ENCODE data around the gene PAXX.

Gene PAXX

DNA sequence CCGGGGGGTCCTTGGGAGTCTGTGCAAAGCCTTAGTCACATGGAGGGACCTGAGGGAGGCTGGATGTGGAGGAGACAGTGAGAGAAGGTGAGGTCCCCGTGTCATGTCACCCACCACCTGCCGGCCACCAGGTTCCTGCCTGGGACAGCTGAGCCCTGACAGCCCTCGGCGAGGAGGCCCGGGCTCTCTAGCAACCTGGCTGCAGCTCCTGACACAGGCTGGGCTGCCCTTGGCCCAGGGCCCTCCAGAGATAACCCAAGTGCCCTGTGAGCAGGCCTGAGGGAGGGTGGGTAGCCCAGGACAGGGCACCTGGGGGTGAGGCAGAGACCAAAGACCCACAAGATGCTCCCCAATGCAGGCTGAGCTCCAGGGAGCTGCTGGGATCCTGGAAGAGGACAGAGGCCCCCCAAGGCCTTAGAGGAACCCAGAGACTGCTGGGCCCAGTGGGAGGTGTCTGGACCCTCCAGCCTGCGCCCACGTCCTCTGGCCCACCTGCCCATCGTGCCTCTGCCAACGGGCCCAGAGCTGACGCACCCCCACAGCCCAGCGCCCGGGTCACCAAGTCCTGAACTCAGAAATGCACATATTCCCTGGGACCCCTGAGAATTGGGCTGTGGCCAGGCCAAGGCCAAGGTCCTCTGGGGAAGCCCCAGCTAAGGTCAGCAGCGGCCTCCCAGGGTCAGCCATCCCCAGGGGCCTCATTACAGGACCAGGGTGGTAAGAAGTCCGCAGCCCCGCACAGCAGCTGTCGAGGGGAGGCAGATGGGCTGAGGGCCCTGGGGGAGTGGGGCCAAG is 23.7 kb upstream of the PAXX start:
- DNase-seq: no peak

DNA sequence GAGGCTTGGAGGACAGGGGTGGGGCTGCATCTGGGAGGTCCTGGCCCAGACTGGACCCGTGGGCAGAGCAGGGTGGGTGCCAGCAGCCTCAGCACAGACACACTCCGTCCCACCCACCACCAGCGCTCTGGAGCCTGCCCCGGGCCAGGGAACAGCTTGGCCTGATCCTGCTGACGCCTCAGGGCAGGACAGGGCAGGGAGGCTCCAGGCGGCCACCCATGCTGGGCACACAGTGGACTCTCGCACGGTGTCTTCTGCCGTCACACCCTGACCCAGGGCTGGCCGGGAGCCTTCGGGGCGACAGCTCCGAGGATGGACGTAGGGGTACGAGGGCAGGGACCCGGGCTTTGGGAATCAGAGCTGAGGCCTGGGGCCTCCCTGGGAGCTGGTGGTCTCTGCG is 23.1 kb upstream of the PAXX start:
- no peak for DNase-seq

DNA sequence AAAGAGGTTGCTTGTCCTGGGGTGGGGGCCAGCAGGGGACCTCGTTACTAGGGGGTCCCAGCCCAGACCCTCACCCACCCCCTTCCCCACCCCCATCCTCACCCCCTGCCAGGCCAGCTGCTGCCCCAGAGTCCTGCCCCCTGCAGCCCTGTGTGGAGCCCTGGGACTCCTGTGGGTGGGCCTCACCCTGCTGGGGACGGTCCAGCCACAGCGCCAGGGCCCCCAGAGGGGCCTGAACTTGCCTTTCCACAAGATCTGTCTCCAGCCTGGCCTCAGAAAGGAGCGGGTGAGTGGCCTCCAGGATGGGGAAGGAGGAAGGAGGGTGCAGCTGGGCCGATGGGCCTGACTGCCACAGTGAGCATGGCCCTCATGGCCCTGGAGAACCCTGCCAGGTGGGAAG is 22.4 kb upstream of the PAXX start:
- no peak for DNase-seq

DNA sequence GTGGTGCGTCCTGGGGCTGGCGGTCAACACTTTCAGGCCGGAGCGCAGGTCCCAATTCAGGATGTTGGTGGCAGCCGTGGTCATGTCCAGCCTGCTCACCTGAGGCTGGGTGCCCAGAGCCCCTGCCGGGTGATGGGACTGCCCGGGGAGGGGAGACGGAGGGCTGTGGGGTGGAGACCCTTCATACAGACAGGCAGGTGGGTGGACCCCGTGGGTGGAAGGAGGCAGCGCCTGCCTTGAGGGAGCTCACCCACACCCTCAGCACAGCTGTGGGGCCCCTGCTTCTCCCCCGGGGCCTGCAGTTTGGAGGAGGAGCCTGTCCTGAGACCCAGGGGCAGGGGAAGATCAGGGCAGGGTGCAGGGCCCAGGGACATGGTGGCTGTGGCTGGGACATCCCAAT is 21.9 kb upstream of the PAXX start:
- DNase-seq: no peak

DNA sequence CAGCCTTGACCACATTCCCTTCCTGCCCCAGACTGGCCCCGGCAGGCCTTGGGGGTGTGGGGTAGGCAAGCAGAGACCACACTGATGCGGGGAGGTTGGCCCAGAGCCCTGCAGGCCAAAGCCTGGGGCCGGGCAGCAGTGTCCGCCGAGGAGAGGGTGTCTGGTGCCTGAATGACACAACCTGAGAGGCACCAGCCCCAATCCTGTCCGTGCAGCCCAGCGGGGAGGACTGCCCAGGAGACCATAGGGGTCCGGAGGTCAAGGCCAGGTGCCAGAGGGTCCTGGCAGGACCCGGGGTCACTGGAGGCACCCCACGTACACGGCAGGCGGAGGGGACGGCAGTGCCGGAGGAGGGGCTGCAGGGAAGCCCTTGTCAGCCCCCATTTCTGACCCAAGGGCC is 20.5 kb upstream of the PAXX start:
- DNase-seq: no peak

DNA sequence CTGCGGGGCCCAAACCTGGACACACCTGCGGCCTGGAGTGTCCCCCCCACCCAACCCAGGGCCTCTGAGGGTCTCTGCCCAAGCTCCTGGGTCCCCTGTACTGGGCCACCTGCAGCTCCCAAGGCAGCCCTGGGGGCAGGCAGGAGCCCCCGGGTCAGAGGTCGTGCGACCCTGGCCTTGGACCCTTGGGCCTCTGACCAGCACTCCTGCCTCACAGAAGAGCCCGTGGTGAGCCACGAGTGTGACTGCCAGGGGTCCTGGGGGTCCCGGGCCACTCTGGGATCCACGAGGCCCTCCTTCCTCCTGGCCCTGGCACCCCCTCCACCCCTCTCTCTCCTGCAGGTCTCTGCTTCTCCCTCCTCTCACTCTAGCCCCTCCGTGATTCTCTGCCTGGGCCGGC is 19.9 kb upstream of the PAXX start:
- DNase-seq: no peak

DNA sequence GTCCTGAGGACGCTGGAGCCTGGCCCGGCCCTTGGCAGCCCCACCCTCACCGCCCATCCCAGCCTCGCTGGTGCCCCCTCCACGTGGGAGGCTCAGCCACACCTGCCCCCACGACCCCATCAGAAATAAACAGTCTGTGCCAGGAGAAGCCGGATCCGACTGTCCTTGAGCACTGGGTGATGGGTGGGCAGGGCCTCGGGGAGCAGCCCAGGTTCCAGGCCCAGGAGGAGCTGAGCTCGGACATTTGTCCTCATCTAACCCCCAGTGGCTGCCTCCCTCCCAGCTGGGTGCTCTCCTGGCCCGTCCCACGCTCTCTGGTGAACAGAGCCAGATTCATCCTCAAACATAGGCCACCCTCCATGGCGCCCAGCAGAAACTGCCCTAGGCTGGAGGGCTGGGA is 19.5 kb upstream of the PAXX start:
- no peak for DNase-seq

DNA sequence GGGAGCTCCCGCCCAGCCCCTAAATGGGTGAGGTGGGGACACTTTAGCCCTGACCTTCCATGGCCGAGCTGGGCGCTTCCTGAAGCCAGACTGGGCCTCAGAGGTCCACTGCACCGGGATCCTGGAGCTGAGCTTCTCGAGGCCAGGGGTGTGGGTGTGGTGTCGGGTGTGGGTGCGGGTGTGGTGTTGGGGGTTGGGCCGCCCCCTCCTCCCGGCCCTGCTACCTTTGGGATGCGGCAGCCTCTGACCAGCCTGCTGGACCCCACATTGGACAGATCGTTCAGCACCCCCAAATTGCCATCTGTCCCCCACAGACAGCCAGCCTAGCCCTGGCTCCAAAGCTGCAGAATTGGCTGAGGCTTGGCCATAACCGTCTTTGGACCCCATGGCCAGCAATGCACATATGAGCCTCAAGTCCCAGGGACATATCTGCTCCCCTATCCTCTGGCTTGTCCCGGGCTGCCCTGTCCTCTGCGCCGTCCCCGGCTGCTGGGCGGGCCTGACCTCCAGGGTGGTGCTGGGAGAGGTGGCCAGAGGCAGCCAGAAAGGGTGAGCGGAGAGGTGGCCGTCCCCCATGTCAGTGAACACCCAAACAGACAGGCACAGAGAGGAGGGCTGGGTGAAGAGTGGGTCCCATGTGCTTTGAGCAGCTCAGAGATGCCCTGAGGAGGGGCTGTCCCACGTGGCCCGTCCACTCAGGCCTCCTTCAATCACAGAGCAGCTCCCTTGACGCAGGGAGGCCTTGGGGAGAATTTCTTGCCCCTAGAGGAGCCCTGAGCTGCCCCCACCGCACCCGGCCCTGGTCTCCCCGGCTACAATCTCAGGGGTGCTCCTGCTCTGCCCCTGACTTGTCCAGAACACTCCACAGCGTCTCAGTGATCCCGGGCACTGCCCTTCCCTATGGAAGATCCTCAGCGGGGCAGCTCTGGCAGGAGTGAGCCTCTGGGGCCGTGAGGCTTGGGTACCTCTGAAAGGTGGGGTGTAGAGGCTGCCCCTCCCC is 18.3 kb upstream of the PAXX start:
- no peak for DNase-seq

DNA sequence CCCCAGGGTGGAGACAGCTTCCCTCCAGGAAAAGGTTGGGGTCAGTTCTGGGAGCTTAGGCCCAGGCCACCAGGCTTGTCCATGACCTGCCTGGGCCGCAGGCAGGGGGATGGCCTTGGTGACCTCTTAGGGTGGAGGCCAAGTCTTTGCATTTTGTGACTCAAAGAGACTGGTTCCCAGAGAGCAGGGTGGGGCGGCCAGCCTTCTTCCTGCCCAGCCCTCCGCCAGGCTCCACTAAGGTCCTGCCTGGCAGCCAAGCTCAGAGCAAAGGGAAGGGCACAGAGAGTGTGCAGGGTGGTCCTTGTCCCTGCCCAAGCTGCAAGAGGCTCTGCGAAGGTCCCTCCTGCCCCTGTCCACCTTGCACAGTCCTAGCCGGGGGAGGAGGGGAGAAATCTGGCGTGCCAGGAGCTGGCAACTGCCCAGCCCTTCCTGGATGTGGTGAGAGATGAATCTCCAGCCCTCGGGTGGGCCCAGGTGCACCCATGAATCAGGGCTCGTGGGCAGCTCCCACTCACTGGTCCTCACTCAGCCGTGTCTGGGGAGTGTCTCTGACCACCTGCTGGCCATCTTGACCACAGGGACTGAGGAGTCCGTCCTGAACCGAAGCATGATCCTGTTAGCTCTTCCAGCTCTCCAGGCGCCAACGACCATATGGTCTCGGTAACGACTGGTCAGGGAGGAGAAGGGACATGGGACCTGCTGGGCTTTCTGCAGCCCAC is 17.2 kb upstream of the PAXX start:
- DNase-seq: no peak

DNA sequence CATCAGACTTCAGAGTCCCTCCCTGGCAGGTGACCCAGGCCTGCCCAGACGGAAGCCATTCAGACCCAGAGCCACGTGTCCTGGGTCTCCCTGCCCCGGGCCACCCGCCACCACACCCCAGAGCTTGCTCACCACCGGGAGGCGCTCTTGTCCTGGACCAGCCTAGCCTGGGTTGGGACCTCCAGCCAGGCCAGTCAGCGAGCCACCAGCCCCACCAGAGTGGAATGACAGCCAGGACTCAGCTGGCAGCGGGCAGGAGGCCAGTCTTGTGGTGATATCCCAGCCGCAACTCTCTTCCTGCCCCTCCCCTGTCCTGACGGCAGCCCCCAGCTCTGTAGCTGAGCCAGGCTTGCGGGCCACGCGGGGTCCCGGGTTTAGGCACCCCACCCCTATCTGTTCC is 16.6 kb upstream of the PAXX start:
- no peak for DNase-seq

DNA sequence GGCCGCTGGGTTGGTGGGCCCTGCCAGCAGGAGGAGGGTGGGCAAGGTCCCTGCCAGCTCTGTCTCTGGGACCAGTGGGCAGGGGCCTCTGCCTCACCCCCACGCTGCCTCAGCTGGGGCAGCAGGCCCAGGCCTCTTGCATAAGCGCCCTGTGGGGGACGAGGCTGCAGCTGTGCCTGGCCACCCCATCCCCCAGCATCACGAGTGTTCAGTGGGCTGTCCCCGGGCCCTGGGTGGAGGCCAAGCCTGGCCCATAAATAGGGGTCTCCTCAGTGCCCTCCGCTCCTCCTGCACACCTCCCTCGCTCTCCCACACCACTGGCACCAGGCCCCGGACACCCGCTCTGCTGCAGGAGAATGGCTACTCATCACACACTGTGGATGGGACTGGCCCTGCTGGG is 15.0 kb upstream of the PAXX start, which contains the start of gene PTGDS:
Gene PTGDS (plus strand): TSS at position 282 of the 400 bp plus-strand sequence. CDS start 75 bp downstream, at position 357.
- DNase-seq: no peak

DNA sequence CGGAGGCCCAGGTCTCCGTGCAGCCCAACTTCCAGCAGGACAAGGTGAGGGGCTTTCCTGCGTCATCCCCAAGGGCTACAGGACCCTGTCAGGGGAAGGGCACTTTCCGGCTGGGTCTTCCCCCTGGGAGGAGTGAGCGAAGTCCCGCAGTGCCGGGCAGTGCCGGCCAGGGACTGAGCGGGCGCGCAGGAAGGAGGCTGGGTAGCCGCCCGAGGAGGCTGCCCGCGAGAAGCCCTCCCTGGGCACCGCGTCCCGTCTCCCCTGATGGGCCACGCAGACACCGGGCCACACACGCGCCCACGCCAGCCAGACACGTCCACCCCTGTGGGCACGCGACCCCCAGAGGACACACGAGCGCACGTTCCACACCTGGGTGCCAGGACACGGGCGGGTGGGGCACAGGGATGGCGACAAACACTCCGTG is 14.6 kb upstream of the PAXX start:
- DNase-seq: no peak

DNA sequence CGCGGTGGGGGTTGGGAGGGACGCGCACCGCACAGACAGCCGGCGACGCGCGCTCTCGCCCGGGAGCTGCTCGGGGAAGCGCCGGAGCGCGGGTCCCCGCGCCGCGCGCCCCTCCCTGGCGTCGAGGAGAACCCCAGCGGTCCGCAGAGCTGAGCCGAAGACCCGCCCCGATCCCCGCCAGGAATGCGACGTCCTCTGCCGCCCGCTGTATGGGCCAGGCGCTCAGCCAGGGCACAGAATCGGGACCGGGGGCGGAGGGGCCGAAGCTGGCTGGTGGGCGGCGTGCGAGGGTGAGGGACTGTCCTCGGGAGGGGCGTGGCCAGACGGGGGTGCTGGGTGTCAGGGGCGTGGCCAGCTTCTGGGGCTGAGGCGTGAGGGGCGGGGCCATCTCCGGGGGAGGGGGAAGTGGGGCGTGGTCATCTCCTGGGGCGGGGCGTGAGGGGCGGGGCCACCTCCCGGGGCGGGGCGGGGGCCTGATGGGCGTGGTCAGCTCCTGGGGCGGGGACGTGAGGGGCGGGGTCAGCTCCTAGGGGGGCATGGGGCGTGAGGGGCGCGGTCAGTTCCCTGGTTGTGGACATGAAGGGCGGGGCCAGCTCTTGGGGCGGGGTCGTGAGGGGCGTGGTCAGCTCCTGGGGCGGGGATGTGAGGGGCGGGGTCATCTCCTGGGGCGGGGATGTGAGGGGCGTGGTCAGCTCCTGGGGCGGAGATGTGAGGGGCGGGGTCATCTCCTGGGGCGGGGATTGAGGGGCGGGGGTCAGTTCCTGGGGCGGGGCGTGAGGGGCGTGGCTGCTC is 14.0 kb upstream of the PAXX start:
- DNase-seq: no peak

DNA sequence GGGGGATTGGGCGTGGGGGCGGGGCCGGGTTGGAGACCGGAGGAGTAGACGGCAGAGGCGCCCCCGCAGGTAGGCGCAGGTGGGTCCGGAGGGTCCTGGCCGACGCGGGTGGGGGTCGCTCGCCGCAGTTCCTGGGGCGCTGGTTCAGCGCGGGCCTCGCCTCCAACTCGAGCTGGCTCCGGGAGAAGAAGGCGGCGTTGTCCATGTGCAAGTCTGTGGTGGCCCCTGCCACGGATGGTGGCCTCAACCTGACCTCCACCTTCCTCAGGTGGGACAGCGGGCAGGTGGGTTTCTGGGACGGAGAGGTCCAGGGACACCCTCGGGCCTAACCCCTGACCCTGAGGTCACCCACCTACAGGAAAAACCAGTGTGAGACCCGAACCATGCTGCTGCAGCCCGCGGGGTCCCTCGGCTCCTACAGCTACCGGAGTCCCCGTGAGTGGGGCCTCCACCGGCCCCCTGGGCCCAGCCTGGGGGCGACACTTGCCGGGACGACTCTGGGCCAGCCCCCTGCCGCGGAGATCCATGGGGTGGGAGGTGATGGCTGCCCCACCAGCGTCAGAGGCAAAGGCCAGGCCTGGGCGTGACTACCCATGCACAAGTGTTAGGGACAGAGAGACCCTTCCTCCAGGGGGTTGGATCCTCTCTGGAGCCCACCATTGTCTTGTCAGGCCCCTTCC is 13.2 kb upstream of the PAXX start:
- no peak for DNase-seq

DNA sequence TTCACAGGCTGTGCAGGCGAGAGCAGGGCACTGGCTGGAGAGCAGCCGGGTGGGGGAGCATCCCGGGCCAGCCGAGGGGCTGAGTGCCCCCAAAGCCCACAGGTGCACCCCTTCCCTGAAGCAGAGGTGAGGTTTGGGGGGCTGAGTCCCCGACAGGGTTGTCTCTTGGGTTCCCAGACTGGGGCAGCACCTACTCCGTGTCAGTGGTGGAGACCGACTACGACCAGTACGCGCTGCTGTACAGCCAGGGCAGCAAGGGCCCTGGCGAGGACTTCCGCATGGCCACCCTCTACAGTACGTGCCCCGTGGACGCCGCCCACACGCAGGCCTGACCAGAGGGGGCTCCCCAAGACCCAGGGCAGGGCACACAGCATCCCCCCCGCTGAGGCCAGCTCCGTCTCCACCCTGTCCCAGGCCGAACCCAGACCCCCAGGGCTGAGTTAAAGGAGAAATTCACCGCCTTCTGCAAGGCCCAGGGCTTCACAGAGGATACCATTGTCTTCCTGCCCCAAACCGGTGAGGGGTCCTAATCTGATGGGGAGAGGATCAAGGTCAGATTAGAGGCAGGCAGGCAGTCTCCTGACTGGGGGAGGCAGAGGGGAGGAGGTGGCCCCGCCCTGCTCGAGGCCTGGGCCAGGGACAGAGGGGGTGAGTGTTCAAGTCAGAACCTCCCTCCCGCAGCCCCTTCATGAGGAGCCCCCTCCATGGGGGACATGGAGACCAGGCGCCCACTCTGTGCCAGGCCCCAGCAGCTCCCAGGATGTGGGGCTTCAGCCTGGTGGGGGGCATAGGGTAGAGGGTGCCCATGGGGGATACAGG is 12.2 kb upstream of the PAXX start:
- DNase-seq: no peak

DNA sequence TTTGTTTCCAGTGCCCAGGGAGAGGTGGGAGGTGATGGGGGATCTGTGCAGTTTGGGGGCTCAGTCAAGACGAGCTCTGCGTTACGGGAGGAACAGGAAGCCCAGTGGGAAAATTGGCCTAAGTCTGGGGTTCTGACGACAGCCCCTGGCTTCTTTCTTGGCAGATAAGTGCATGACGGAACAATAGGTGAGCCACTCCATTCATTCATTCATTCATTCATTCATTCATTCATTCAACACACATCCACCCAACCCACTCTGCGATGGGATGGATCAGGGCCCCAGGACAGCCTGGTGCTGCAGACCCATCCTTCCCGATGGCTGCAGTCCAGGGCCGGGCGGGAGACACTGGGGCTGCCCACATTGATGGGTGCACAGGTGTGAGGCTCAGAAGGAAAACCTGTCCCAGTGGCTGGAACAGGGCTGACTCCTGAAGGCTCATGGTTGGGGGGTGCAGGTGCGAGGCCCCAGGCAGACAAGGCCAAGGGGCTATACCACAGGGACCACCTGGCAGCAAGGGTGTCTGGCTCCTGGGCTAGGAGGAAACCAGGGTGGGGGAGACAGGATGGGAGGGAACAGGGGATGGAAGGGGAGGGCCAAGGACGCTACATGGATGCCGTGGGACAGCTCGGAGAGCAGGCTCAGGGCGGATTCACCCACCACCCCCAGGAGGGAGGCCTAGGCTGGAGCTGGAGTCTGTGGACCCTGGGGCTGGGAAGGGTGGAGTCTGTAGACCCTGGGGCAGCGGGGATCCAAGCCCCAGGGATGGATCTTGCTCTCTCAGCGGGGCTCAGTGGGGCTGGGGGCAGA is 11.3 kb upstream of the PAXX start:
- no peak for DNase-seq

DNA sequence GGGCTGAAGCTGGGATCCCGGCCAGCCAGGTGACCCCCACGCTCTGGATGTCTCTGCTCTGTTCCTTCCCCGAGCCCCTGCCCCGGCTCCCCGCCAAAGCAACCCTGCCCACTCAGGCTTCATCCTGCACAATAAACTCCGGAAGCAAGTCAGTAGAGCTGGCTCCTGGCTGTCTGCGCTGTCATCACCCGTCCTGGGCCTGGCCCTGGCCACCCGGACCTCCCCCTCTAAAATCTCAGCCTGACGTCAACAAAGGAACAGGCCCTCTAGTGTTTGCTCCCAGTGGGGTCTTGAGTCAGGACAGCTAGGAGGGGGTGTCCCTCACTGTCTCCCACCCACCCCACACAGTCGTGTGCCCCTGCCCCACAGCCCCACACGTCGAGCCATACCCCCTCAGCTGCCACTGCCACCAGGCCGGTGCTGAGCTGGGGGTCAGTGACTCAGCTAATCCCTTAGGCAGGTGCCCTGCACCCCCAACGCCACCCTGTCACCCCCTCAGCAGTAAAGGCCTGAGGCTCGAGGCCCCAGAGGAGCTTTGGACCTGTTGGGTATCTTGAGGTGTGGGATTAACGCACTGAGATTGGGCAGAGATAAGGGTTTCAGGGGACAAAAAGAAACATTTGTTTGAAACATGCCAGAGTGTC is 10.5 kb upstream of the PAXX start:
- no peak for DNase-seq

DNA sequence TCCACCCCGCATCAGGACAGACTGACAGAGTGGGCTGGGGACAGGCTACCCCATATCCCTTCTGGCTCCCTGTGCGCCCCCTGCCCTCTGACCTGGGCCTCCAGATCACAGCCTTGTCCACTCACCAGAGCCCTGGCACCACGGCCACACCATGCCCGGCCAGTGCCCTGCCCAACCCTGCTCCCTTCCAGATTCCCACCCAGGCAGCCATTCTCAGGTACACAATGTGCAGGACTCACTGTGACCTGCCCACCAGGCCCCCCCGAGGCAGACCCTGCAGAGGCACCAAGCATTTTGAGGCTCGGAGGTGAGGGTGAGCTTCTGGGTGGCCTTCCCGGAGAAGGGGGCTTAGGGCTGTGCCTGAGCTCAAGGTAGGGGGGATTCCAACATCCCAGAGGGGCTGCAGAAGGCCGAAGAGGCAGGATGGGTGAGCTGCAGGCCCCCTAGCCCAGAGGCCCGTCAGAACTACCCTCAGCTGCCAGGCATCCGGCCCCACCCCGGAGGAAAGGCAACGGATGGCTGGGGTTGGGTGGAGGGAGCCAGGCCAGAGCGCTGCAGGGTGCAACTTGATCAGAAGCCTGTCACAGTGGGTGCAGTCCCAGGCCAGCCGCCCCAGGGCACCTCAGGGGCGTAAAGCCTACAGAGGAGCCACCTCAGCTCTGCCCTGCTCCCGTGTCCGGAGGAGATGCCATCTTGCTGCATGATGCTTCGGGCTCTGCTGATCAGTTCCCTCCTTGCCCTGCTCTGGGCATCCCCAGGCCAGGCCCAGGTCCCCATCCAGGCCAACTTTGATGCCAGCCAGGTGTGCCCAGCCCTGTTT is 9.8 kb upstream of the PAXX start, which contains the start of gene LCNL1:
Gene LCNL1 (plus strand): TSS at position 762 of the 820 bp plus-strand sequence. CDS start 594 bp downstream, outside the sequence.
- no peak for DNase-seq
